NCI-H774 (cell line): Measurements from ENCODE around the gene SLC2A6.

Experiments
- DNase-seq: peaks from one replicate; lab custom pipeline; 2025; lab: John Stamatoyannopoulos, UW

The SLC2A6 gene

DNA sequence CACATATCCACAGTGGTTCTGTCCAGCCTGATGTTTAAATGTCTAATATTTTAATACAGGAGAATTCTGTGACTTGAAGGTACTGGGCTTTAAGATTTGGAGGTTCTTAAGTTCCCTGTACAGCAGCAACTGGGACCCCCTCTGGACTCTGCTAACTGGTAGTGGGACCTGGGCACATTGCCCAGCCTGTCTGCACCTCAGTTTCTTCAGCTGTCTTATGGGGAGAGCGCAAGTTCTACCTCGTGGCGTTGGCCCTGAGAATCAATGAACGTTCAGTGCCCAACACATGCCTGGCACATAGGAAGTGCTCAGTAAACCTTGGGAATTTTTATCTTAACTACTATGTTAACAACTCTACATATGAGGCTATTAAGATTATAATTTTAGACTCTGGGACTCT lies 1.4 kb downstream of the SLC2A6 start:
- DNase-seq: no peak

- no peak for DNase-seq
Observed at GRCh38 chr9:133476941-133477340, 2.0 kb downstream of the SLC2A6 start.

DNA sequence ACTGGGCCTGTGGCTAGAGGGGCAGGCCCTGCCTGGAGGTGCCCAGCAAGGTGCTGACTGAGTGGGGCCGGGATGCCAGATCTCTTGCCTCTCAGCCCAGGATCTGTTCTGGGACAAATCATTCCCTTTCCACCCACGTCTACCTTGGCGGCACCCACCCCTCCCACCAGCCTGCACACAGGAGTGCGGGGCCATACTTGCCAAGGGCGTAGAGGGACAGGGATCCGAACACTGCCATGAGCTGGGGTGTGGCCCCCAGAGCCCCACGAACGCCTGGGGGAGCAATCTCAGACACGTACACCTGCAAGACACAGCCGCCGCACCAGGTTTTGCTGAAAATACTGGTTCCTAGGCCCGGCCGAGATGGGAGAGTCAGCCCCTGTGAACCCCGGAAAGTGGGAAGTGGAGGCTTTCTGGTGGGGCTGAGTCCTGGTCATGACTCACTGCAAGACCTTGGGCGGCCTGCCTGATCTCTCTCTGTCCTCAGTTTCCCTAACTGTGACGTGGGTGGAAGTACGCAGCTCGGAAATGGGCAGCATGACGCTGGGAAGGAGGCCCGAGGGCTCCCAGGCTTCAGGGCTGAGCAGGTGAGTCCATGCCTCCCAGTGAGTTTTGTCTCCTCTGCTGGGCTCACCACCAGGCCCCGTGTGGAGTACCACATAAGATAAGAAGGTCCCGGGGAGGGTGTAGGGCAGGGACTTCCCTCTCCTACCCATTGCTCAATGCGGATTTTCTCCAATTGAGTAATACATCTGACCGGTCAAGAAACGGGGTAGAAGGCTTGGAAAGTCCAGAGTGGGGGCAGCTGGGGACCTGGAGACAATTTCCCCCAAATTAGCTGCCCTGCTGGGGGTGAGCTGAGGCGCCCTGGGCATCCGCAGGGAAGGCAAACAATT lies 2.6 kb downstream of the SLC2A6 start:
- DNase-seq: no peak

DNA sequence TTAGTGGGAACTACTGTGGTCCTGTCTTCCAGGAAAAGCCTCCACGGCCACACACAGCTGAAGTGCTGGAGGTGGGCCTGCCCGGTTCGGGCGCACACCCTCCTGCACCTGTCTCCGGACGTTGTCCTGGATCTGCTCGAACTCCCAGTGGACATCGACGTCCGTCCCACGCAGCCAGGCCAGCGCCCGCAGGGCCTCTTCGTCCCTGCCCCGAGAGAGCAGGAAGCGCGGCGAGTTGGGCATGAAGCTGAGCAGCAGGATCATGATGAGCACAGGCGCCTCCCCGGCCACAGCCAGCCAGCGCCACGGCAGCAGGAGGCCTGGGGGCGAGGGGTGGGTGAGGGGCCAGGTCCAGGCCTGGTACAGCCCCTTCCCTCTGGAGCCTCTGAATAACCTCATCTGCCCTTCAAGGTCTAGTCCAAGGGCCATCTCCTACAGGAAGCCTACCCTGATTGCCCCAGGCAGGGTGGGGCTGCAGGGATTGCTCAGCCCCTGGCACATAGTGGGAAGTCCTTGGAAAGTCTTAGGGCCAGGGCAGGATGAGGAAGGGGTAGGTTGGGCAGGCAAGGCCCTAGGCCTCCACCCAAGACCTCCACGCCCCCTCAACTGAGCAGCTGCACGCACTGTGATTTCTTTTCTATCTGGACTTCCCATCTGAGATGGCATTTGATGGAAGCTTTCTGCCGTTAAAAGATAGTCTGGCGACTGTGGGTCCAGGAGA lies 3.4 kb downstream of the SLC2A6 start:
- DNase-seq: no peak

DNA sequence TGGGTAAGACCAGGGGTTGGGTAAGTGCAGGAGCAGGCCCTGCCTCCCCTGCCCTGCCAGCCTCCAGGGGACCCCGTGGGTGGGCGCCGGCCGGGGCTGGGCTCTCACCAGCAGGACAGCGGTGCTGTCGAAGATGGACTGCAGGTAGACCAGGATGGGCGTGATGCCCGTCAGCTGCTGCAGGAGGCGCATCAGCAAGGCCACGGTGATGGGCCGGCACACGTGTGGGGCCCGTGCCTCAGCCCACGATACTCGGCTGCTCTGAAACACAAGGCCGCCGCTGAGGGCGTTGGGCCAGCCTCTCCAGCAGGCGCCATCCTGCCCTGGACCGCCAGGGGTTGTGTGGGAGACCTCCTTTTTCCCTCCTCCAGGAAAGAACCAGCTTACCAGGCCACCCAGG lies 4.0 kb downstream of the SLC2A6 start:
- DNase-seq: no peak

DNA sequence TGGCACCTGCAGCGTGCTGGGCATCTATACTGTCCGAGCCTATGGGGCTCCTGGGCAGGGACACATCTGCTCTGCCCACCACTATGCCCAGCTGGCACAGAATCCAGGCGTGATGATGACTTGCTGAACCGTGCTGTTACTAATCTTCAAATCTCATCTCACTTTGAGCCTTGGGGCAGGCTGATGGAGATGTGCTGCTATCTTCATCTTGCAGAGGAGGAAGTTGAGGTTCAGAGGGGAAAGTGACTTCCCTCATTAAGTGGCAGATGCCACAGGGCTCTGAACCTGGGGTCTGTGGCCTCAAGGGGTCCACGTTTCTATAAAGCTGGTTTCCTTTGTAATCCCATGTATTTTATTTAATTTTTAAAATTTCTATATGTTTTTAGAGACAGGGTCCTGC lies 4.7 kb downstream of the SLC2A6 start:
- no peak for DNase-seq

DNA sequence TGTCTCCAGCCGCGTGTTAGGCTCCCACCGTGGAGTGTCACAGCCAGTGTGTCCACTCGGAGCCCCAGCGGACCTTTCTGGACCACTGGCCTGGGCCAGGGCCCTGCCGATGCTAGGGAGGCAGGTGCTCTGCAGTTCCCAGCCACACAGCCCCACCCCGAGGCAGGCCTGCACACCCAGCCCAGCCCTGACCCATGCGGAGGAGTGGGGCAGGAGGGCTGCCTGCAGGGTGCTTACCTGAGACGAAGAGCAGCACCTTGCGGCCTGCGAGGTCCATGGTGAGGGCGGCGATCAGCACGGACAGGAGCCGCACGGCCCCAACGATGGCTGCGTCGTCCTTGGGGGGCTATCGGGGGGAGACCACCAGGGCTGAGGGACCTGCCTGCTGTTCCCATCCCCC lies 5.2 kb downstream of the SLC2A6 start:
- DNase-seq: no peak

DNA sequence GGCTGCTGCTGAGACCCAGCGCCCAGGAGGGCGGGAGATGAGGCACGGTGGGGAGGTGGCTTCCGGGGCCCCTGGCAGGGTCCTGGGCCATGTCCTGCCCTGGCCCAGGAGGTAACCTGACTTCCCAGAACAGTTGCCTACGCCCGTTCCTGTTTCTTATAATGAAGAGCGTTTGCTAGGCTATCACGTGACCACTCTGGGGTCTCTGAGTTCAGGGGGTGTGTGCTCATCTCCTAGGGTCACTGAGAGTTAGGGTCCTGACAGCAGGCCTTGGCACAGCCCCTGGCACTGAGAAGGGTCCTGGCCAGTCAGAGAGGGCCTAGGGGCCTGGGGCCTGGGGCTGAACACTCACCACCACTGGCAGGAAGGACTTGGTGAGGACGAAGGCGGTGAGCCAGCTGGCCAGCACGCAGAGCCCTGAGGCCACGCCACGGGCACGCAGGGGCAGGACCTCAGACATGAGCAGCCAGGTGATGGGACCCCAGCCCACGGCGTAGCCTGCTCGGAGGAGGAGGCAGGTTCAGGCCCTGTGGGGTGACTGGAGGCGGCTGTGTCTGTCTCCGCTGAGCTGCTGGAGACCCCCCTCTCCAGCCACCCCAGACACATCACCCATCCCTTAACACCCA lies 6.0 kb downstream of the SLC2A6 start:
- no peak for DNase-seq

GRCh38 chr9:133472277-133472645 lies 6.6 kb downstream of the SLC2A6 start:
- no peak for DNase-seq

GRCh38 chr9:133471551-133472276 lies 7.2 kb downstream of the SLC2A6 start:
- DNase-seq: no peak

GRCh38 chr9:133470988-133471387 lies 7.9 kb downstream of the SLC2A6 start:
- DNase-seq: no peak

DNA sequence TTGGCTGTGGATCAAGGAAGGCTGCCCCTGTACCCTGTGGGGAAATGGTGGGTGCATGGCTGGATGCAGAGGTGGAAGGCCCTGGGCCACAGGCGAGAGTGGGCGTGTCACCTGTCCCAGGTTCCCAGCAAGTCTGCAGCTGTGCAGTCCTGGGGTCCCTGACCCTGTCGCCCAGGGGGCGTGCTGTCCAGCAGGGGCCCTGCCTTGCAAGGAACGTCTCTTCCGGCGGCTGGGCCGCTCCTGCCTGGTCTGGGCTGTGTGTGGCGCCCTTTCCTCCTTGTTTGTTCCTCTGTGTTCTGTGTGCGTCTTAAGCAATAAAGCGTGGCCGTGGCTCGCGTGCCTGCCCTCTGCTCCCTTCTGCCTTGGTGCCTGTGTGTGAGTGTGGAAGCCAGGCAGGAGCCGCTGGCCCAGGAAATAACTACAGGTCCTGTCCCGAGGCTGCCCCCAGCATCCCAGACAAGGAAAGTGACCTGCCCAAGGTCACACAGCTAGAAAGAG lies 8.4 kb downstream of the SLC2A6 start:
- no peak for DNase-seq

DNA sequence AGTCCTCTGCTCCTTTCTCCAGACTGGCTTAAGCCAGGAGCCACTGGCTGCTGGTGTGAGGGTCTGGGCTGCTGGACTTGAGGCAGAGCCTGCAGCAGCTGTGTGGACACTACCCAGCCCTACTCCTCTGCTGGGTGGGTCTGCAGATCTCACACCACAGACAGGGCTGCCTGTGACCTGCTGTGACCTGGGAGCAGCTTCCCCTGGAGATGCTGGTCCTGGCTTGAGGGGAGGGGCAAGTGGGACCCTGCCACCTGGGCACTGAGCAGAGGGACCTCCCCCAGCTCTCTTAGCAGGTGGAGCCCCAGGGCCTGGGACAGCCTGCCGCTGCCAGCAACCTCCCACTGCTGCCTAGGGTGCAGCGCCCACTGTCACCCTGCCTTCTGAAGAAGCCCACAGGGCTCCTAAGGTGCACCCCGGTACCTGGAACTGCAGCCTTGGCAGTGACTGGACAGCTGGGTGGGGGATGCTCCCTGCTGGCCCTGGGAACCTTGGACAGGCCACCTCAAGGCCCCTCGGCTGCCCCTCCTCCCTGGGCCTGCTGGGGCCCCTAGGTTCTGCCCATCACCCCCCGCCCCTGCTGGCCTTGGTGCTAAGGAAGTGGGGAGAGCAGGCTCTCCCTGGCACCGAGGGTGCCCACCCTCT lies 10.0 kb downstream of the SLC2A6 start:
- no peak for DNase-seq

DNA sequence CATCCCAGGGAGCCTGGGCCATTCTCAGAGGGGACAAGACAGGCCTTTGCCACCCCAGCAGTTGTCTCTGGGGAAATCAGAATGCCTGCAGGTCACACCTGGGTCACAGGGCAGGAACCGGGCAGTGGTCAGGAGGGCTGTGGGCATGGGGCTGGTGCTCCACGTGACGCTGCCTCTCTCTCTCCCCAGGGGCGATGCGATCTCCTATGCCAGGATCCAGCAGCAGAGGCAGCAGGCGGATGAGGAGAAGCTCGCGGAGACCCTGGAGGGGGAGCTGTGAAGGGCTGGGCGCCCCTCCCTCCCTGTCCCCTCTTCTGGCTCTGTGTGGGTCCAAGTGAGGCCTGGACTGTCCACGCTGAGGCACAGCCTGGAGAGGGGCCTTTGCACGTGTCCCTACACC lies 10.5 kb downstream of the SLC2A6 start:
- no peak for DNase-seq

DNA sequence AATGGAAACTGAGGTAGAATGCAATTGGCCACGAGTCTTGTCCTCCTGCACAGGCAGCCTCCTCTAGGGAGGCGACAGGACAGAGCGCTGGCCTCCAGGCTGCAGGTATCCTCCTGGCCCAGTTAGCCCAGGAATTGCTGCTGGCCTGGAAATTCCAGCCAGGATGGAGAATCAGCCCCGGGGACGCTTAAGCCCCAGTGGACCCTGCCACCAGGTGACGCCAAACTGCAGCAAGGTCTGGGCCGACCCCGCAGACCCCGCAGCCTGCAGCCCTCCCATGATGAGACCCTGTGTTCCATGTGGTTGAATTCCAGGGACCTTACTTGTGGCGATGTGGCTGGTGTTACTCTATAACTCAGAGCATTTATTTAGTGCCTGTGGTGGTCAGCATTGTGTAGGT lies 11.8 kb downstream of the SLC2A6 start:
- no peak for DNase-seq

GRCh38 chr9:133465984-133466383 lies 12.9 kb downstream of the SLC2A6 start:
- DNase-seq: no peak

GRCh38 chr9:133464638-133465037 lies 14.3 kb downstream of the SLC2A6 start:
- DNase-seq: no peak

- no peak for DNase-seq
Observed at GRCh38 chr9:133463864-133464615, 14.9 kb downstream of the SLC2A6 start.

- DNase-seq: no peak
Observed at GRCh38 chr9:133463234-133463863, 15.6 kb downstream of the SLC2A6 start.

- no peak for DNase-seq
Observed at GRCh38 chr9:133461975-133462374, 16.9 kb downstream of the SLC2A6 start.
